GM19468 (cell line): ENCODE measurements around the gene TMUB2.
"Not testable (repeated sequence)": the region's sequence is repeated elsewhere in the genome, so short reads cannot be mapped to it uniquely, and the experiment has no call there.

Experiments
- ATAC-seq: cut with Tn5 transposase; IDR thresholded peaks from one replicate; pipeline ENCODE4 v1.9.1; 2021; ENCODE audit warnings: mild to moderate bottlenecking, moderate library complexity, moderate number of reproducible peaks; ENCODE audit not compliant: unreplicated experiment; ENCODE audit errors: extremely low read depth

TMUB2 gene

DNA sequence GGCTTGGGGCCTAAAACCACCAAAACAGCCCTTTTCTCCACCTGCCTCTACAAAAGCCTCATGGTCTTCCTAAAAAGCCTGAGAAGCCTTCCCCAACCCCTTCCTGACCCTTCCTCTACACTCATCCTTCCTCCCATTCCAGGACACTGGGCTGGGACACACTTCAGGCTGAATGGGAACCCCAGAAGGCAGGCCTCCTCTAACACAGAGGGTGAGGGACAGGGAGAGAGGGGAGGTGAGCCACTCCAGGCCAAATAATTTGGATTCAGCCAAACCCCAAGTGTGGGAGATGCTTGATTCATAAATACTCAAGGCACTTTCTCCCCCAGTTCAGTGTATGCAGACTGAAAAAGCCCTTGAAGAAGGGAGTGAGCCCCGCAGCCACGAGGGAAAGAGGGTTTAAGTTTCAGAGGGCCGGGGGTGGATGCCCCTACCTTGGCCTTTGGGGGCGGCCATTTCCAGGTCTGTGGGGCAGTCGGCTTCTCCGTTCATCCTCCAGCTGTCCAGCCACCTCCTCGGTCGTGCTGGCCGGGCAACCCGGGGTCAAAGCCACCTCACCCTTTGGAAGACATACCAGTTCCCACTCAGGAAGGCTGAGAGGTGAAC is 31.1 kb downstream of the TMUB2 start:
- ATAC-seq, result no peak

DNA sequence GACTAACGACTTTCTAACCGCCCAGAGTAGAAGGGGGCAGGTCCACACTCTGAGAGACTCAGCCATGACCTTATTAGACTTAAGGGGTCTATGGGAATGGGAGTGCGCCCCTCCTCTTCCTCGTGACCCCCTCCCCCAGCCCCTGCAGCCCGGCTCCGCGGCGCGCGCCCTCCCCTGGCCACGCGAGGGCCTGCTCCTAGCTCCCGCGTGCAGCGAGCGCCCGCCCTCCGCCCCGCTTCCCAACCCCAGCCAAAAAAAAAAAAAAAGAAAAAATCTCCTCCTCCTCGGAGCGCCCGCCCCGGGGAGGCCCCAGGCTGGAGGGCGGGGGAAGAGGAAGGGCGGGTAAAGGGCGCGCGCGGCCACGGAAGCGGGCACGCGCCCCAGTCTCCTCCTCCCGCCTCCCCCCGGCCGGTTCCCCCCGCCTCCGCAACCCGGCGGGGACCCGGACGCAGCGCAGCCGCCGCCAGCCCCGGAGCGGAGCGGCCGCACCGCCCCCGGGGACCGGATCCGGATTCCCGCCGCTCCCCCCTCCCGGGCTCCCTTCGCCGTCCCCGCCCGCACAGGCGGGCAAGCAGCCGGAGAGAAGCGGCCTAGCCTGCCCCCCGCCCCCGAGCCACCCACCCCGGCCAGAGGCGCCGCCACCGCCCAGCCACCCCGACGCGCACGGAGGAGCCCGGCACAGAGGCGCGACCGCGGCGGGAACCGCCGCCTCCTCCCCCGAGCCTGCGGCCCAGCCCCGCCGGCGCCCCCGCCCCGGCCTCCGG is 31.8 kb downstream of the TMUB2 start:
- ATAC-seq, result no peak

DNA sequence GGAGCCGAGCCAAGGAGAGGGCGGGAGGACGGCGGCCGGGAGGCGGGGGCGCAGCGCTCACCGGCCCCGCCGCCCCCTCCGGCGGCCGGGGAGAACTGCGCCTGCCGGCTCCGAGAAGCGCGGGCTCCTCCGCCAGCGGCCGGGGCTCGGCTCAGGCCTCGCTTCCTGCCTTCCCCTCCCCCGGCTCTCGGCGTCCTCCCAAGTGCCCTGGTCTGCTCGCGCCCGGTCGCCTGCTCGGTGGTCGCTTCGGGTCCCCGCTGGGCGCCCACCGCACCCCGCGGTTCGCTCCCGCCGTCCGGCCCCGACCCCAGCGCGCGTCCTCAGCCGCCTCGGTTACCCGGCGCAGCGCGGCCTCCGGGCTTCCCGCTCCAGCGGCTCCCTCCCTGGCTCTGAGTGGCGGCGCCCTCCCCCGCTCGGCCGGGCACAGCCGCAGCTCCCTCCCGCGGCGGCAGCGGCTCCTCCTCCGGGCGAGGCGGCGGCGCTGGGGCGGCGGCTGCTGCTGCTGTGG is 32.4 kb downstream of the TMUB2 start:
- no peak for ATAC-seq

DNA sequence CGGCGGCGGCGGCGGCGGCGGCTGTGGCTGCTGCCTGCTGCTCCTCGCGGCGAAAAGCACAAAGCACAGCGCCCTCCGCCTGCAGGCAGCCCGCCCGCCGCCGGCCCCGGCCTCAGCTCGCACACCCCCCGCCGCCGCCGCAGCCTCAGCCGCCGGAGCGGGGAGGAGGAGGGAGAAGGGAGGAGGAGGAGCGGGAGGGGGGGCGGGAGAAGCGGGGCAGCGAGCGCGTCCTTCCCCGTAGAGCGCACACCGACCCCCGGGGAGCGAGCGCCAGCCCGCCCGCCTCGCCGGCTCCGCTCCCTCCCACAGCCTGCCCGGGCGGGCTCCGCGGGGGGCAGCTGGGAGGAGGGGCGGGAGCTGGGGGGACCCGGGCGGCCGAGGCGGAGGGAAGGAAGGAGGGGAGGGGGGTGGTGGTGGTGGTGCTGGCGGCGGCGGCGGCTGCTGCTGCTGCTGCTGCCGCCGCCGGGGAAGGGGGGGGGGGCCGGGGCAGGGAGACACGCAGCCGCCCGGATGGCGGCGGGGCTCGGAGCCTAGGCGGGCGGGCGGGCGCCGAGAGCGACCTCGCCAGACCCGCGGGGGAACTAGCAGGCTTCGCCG is 32.9 kb downstream of the TMUB2 start, which contains the start of gene UBTF:
UBTF (minus strand) TSS at position 60 of the 597 bp plus-strand sequence. CDS start 1,446 bp downstream, outside the sequence.
- no peak for ATAC-seq

DNA sequence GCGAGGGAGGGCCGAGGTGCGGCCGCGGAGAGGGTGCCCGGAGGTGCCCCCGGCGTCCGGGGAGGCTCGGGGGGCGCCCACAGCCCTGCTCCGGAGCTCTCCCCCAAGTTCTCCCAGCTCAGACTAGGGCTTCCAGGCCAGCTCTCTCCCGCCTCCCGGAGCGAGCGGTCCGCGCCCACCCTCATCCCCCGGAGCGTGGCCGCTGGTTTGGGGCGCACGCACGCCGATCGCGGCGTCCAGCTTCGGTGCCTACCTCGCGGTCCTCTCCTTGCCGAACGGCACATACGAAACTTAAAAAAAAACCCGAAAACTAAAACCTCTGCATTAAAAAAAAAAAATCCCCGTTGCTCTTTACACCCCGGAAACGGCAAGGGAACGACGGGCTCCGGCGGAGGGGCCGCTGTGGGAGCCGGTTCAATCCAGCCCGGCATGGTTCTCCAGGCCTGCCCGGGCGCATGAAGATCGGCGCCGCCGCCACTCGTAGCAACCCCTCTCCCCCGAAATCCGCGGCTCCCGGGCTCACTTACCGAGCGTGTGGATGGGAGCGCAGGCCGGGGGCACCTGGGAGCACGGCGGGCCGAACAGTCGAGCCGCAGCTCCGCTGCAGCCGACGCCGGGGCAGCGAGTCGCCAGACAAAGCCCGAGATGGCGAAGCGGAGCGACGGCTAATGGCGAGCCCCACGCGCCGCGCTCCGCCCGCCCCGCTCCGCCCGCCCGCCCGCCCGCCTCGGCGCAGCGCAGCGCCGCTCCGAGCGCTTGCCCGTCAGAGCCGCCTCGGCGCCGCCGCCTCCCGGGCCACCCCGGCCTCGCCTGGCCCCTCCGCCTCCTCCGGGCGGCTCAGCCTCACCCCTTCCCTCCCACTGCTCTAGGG is 33.7 kb downstream of the TMUB2 start:
- no peak for ATAC-seq

DNA sequence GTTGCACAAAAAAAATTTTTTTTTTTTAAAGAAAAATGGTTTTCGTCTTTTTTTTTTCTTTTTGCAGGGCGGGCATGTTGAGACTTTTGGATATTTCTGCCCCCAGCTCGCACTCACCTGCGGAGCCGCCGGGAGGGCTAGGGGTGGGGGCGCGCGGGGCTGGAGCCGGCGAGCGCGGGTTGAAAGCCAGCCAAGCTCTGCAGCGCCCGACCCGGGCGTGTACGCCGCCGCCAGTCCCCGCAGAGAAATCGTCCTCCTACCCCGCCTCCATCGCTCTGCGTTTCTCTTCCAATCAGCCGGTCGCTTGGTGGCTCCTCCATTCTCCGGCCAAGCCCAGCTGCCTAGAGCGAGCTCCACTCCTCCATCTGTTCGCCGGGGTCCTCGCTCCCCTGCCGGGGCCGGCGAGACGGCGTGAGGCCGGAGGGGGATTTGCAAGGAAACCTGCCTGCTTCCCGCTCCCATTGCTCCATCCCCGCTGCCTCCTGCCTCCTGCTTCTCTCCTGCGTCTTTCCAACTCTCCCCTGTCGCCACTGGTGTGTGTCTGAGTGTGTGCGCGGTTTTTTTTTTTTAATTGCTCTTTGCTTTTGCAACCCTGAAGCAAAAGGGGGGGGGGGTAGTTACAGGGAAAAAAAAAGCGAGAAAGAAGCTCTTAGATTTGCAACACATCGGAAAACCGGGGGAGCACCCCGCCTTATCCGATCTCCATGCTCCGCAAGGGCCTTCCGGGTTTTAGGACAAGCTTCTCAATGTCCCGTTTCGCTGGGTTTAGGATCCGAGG is 34.5 kb downstream of the TMUB2 start:
- no peak for ATAC-seq

DNA sequence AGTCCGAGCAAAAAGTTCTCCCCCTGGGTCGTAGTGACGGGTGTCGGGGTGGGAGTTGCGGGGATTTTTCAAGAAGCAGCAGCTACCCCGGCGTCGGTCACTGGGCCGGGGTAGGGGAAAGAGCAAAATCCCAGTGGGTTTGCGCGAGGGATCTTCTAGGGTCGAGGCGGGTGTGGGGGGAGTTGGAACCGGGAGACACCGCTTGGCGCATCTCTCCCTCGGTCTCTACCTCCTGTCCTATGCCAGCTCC is 35.0 kb downstream of the TMUB2 start:
- ATAC-seq, result no peak

DNA sequence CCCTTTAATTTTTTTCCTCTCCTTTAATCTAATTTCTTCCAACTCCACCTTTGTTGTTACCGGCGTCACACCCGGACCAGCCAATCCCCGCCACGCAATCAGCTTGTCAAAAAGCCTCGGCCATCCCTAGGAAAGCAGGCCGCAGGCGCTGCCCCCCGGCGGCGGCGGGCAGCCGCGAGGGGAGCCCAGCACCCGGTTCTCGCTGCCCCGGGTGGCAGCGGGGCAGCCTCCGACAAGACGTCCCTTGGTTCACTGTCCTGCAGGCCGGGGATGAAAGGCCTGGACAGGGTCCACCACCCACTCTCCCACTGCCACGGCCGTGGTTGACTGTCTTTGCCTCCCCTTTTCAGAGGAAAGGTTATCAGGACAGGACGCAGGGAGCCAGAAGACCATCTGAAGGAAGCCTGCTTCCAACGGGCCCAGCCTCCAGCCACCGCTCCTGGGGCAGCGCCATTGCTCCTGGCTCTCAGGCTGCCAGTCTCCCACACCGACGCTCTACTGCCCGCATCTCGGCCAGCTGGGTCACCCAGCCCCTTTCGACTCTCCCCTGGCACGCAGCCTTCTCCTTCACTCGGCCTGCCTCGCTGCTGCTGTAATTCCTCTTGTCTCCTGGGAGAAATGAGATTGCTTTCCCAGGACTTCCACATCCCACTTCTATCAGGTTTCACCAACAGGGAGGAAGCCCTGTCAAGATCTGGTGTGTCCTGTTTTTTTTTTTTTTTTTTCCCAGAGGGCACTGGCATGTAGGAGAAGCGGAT is 35.5 kb downstream of the TMUB2 start:
- no peak for ATAC-seq

DNA sequence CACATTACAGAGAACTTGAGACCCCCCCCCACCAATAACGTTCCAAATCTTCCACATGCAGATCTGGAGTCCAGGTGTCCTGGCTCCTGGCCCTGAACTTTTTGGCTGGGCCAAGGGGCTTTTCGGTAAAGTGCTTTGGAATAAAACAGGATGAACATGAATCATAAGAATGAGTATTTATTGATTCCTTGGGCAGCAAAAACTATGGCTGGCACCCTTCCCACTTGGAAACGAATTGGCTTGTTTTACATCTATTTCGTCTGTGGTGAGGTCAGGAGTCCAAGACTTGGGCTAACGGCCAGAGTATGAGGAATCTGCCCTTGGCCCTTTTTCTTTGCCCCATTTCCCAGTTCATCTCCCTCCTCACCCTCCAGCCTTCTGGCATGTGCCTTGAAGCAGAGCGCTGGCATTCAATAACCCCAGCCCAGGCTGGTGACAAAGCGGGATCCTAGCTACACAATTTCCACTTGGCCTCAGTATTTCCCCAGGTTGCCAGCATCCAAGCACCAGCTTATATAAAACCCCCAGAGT is 36.8 kb downstream of the TMUB2 start:
- ATAC-seq, result no peak

DNA sequence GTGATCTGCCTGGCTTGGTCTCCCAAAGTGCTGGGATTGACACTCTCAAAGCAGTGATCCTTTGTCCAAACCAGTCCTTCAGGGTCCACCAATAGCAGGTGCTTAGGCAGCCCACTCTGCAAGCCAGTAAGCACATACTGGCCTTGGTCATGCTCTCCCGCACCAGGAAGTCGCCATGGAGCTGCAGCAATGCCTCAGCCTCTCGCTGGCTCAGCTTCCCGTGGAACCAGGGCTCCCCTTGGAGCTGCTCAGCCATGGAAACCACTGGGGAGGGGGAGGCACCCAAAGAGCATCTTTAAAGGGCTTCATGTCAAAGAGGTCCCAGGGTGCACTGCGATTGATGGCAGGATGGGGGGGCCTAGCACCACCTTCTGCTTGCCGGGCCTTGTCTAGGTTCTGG is 42.3 kb downstream of the TMUB2 start:
- ATAC-seq, result no peak

DNA sequence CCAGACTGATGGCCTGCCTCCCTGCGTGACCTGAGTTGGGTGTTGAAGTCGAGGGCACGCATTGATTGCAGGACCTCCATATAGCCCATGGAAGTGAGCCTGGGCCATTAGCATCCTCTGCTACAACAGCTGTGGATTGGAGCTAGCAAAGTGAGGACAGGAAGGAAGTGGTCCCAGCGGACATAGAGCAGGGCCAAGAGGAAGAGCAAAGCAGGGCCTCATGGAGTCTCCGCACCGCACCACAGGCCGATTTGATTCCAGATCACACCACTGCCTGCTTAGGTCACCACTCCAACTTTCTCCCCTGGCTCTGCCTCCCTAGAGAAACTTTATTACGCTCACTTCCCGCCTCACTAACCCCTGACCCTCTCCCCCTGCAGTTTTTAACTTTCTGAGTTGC is 43.4 kb downstream of the TMUB2 start:
- ATAC-seq, result no peak

DNA sequence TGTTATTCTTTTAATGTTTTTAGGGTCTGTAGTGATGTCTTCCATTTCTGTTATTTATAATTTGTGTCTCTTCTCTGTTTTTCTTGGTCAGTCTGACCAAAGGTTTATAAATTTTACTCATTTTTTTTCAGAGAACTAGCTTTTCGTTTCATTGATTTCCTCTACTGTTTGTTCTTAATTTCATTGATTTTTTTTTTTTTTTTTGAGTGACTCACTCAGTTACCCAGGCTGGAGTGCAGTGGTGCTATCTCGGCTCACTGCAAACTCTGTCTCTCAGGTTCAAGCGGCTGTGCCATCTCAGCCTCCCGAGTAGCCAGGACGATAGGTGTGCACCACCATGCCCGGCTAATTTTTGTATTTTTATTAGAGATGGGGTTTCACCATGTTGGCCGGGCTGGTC is 45.3 kb downstream of the TMUB2 start:
- no peak for ATAC-seq

DNA sequence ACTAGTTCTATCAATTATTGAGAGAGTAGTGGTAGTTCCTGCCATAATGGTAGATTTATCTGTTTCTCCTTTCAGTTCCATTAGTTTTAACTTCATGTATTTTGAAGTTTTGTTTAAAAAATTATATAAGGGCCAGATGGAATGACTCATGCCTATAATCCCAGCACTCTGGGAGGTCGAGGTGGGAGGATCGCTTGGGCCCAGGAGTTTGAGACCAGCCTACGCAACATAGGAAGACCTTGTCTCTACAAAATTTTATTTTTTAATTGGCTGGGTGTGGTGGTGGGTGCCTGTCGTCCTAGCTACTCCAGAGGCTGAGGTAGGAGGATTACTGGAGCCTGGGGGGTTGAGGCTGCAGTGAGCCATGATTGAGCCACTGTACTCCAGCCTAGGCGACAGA is 46.8 kb downstream of the TMUB2 start:
- no peak for ATAC-seq

DNA sequence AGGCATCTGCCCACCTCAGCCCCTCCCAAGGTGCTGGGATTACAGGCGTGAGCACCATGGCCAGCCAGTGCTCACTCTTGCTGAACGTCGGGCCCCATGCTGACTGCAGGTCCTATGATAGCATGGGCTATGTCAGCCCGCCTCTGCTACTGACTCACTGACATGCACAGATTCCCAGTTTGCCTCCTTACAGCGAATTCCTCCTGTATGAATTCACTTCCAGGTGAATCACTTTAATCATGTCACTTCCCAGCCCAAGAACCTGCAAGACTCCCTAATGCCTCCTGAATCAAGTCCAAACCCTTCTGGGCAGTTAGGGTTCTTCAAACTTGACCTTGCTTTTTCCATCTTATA is 48.8 kb downstream of the TMUB2 start:
- ATAC-seq, result no peak

DNA sequence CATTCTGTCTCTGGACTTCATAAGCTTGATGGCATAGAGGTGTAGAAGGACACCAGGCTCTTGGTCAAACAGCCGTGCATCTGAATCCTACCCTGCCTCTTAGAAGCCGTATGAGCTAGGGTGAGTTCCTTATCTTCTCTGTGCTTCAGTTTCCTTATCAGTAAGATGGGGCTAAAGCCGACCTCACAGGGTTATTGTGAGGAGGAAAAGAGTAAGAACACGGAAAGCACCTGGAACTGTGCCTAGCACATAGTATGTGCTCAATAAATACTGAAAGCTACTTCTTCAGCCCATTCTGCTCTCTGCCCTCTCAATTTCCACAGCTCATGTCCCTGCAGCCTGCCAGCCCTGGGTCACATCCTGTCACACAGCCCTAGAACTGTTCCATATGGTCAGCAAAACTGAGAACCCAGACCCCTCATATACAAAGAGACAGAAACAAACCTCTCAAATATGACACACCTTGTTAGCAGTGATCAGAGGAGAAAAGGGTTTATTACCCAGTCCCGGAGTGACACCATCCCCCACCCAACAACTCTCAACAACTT is 49.7 kb downstream of the TMUB2 start:
- ATAC-seq, result no peak

DNA sequence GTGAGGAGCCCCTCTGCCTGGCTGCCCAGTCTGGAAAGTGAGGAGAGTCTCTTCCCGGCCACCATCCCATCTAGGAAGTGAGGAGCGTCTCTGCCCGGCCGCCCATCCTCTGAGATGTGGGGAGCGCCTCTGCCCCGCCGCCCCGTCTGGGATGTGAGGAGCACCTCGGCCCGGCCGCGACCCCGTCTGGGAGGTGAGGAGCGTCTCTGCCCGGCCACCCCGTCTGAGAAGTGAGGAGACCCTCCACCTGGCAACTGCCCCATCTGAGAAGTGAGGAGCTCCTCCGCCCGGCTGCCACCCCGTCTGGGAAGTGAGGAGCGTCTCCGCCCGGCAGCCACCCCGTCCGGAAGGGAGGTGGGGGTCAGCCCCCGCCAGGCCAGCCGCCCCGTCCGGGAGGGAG is 51.1 kb downstream of the TMUB2 start:
- ATAC-seq, result not testable (repeated sequence)

DNA sequence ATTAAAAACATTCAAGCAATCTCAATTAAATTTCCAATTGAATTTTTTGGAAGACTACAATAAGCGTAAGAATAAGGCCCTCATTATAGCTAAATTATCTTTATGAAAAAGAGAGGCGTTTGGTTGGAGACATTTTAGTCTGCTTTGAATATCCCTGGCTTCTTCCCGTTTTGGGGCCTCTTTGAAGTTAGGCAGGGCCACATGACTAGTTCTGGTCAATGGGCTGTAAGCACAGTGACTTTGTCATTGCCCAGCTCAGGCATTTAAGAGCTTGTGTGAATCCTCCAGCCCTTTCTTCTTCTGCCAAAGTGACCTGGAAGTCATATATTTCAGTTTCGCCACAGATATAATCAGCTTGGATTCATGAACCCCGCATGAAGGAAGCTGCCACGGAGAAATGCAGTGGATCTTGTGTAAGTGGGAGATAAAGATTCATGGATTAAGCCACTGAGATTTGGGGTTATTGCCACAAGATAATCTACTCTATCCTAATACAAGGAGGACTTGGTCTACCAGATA is 54.4 kb downstream of the TMUB2 start:
- ATAC-seq, result no peak
